K562 (cell line): ENCODE data around the gene TCEANC2. TPM values are rescaled to one million over a fixed set of nuclear protein-coding genes. Genes with fewer than 3 reads are reported as not detected.

Source experiments
- ARID4B ChIP-seq: sonication (generic); formaldehyde crosslinking; IDR thresholded peaks from 2 replicates; pipeline ENCODE4 v1.8.0; 2022; ENCODE audit warnings: mild to moderate bottlenecking, missing genetic modification reagents
- ARNT ChIP-seq, 2 experiments: fragments of 450-650 bp; IDR thresholded peaks; 2 replicates each; pipeline ENCODE4 v1.6.1; 2016; ENCODE audit warnings: mild to moderate bottlenecking in 1 of 2
- CHD1 ChIP-seq: fragments of 200-600 bp; sonication (generic); IDR thresholded peaks from one replicate; pipeline ENCODE4 v1.6.1; 2012; ENCODE audit warnings: mild to moderate bottlenecking, moderate library complexity, low read length, inconsistent platforms
- DNMT1 ChIP-seq: fragments of 450-650 bp; IDR thresholded peaks from 2 replicates; pipeline ENCODE4 v1.6.1; 2016; ENCODE audit warnings: antibody characterized with exemption, mild to moderate bottlenecking
- DPF2 ChIP-seq: fragments of 450-650 bp; IDR thresholded peaks from 2 replicates; pipeline ENCODE4 v1.6.1; 2016
- FOXA1 ChIP-seq: fragments of 450-650 bp; IDR thresholded peaks from 2 replicates; pipeline ENCODE4 v1.6.1; 2016; ENCODE audit warnings: mild to moderate bottlenecking, borderline replicate concordance
- FOXK1 ChIP-seq: sonication (generic); formaldehyde crosslinking; IDR thresholded peaks from 2 replicates; pipeline ENCODE4 v1.8.0; 2022; ENCODE audit warnings: missing genetic modification reagents, mild to moderate bottlenecking, borderline replicate concordance
- ID3 ChIP-seq, 2 experiments: fragments of 250-450 bp in 1 of 2; fragments of 450-650 bp in 1 of 2; sonication (Bioruptor Pico) in 1 of 2; IDR thresholded peaks; 2 replicates each; pipeline versions ENCODE4 v1.6.1 to v1.8.0; 2016 to 2021; ENCODE audit warnings: mild to moderate bottlenecking in 2 of 2, moderate library complexity in 2 of 2, missing compliant biosample characterization in 1 of 2, missing genetic modification characterization in 1 of 2
- ILK ChIP-seq: fragments of 450-650 bp; IDR thresholded peaks from 2 replicates; pipeline ENCODE4 v1.6.1; 2016; ENCODE audit warnings: missing genetic modification characterization, low read depth, mild to moderate bottlenecking, missing compliant biosample characterization, moderate library complexity, borderline replicate concordance
- NFYB ChIP-seq: IDR thresholded peaks from 2 replicates; pipeline ENCODE4 v1.6.1; 2011; ENCODE audit warnings: mild to moderate bottlenecking, moderate library complexity; ENCODE audit not compliant: insufficient read length; ENCODE audit errors: extremely low read depth
- PRPF4 ChIP-seq: fragments of 200-400 bp; formaldehyde crosslinking; IDR thresholded peaks from one replicate; pipeline ENCODE4 v1.6.1; 2017; ENCODE audit warnings: low read length, low read depth, mild to moderate bottlenecking; ENCODE audit not compliant: insufficient read depth, poor library complexity, severe bottlenecking
- RBM22 ChIP-seq: fragments of 200-400 bp; formaldehyde crosslinking; IDR thresholded peaks from 2 replicates; pipeline ENCODE4 v1.6.1; 2018; ENCODE audit warnings: low read length, low read depth; ENCODE audit not compliant: poor library complexity, severe bottlenecking
- SIN3A ChIP-seq, 2 experiments: fragments of 150-350 bp in 1 of 2; IDR thresholded peaks; 2 replicates each; pipeline ENCODE4 v1.6.1; 2011 to 2016; ENCODE audit warnings: borderline replicate concordance in 2 of 2, low read depth in 2 of 2, low read length in 2 of 2, mild to moderate bottlenecking in 2 of 2, moderate library complexity in 2 of 2; ENCODE audit not compliant: control insufficient read depth in 1 of 2
- THRAP3 ChIP-seq: fragments of 450-650 bp; IDR thresholded peaks from 2 replicates; pipeline ENCODE4 v1.6.1; 2016; ENCODE audit warnings: mild to moderate bottlenecking, inconsistent platforms, borderline replicate concordance
- TRIM28 ChIP-seq: fragments of 450-650 bp; IDR thresholded peaks from 2 replicates; pipeline ENCODE4 v1.6.1; 2017
- ZNF184 ChIP-seq: sonication (generic); formaldehyde crosslinking; IDR thresholded peaks from 2 replicates; pipeline ENCODE4 v1.5.0; 2020; ENCODE audit warnings: missing genetic modification reagents
- ZNF583 ChIP-seq: fragments of 250-450 bp; sonication (Bioruptor Pico); IDR thresholded peaks from 2 replicates; pipeline ENCODE4 v1.4.0; 2020
- polyA plus RNA-seq, 8 experiments: library from polyadenylated mRNA; depleted of rRNA in 4 of 8; stranded (reverse) in 5 of 8; unstranded in 3 of 8; fragments of >200 nt; fragmentation: Nextera tagmentation in 2 of 8; fragmentation: Illumina TruSeq in 1 of 8; extraction: Ambion mirVana in 2 of 8; extraction: Trizol in 1 of 8; gene quantifications; 2 replicates each; pipeline versions ENCODE4 v1.2.1 to v1.2.3, GENCODE V29; 2011 to 2014; ENCODE audit warnings: inconsistent platforms in 1 of 8, missing spikeins in 1 of 8
- total RNA-seq, 7 experiments: library from RNA; depleted of rRNA in 6 of 7; stranded (reverse); fragments of >200 nt in 6 of 7; fragmentation: Illumina TruSeq in 2 of 7; extraction: Trizol in 2 of 7; gene quantifications; 2 replicates each; pipeline versions ENCODE4 v1.2.1 to v1.2.3, GENCODE V29; 2011 to 2021; ENCODE audit warnings: low replicate concordance in 1 of 7
- TF ChIP-seq, protein P1 (sequence below): fragments of 200-800 bp; sonication (Bioruptor generic); IDR thresholded peaks from 2 replicates; pipeline ENCODE4 v1.6.1; 2016; ENCODE audit warnings: missing genetic modification characterization, missing compliant biosample characterization

The TCEANC2 gene
- total and polyA plus RNA-seq, 9 of the 15 experiments (the other 6 are each of a cell fraction or from before 2014, with no cell fraction given), result 3.3 to 10.2 (median 7.0) TPM

DNA sequence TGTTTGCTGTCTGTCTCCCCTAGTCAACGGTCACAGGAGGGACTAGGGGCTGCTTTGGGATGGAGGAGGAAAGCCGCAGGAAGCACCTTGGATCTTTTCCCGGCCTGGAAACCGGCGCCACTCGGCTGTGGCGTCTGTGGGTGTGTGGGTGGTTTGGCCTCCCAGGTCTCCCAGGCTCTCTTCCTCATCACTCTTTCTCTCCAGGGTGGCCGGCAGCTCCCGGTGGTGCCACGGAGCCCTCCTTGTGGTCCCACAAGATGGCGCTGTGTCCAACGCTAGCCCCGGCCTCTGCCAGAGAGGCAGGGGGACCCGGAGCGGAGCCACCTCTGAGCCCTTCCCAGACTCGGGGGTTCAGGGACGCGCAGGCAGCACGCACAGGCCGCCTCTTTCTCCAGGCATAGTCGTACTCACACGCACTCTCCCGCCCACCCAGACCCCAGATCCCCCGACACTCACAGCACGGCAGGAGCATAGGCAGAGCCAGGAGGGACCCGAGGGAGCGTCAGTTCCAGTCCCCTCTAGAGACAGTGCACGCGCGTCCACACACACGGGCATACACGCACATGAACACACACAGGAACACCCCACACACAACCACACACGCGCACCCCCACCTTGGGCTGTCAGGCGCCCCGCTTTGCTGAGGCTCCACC, 68.2 kb downstream of the TCEANC2 start (continued):
- TF ChIP-seq, protein P1, sequence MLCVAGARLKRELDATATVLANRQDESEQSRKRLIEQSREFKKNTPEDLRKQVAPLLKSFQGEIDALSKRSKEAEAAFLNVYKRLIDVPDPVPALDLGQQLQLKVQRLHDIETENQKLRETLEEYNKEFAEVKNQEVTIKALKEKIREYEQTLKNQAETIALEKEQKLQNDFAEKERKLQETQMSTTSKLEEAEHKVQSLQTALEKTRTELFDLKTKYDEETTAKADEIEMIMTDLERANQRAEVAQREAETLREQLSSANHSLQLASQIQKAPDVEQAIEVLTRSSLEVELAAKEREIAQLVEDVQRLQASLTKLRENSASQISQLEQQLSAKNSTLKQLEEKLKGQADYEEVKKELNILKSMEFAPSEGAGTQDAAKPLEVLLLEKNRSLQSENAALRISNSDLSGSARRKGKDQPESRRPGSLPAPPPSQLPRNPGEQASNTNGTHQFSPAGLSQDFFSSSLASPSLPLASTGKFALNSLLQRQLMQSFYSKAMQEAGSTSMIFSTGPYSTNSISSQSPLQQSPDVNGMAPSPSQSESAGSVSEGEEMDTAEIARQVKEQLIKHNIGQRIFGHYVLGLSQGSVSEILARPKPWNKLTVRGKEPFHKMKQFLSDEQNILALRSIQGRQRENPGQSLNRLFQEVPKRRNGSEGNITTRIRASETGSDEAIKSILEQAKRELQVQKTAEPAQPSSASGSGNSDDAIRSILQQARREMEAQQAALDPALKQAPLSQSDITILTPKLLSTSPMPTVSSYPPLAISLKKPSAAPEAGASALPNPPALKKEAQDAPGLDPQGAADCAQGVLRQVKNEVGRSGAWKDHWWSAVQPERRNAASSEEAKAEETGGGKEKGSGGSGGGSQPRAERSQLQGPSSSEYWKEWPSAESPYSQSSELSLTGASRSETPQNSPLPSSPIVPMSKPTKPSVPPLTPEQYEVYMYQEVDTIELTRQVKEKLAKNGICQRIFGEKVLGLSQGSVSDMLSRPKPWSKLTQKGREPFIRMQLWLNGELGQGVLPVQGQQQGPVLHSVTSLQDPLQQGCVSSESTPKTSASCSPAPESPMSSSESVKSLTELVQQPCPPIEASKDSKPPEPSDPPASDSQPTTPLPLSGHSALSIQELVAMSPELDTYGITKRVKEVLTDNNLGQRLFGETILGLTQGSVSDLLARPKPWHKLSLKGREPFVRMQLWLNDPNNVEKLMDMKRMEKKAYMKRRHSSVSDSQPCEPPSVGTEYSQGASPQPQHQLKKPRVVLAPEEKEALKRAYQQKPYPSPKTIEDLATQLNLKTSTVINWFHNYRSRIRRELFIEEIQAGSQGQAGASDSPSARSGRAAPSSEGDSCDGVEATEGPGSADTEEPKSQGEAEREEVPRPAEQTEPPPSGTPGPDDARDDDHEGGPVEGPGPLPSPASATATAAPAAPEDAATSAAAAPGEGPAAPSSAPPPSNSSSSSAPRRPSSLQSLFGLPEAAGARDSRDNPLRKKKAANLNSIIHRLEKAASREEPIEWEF (CRISPR knock-in tag), result no peak
- TF ChIP-seq TRIM28 (no peak), DPF2 (0 out of 2 replicates have a peak, but pooled peaks have one; percentile 24), RBM22 (no peak), ID3 (CRISPR knock-in tag; IDR thresholded peaks at IDR 0.05) (no peak), ID3 (tag; IDR thresholded peaks at IDR 0.05) (no peak), SIN3A (IDR thresholded peaks at IDR 0.05; ENCODE audit: borderline replicate concordance in 2 of 2, control insufficient read depth in 1 of 2, low read depth in 2 of 2, low read length in 2 of 2) (no peak), ZNF184 (CRISPR knock-in tag) (no peak), FOXA1 (no peak), FOXK1 (CRISPR knock-in tag) (no peak), DNMT1 (no peak), ILK (tag) (no peak), ZNF583 (CRISPR knock-in tag) (peak; percentile 36; the same call in 1 of the 2 replicates), CHD1 (no peak), THRAP3 (no peak), PRPF4 (no peak), NFYB (no peak), ARID4B (CRISPR knock-in tag) (no peak), ARNT (IDR thresholded peaks at IDR 0.05) (no peak)
